Measurements from ENCODE around the gene AQP1.
A peak's percentile ranks its signal among the peaks of the same experiment; 100 is the strongest.

AQP1 gene

DNA sequence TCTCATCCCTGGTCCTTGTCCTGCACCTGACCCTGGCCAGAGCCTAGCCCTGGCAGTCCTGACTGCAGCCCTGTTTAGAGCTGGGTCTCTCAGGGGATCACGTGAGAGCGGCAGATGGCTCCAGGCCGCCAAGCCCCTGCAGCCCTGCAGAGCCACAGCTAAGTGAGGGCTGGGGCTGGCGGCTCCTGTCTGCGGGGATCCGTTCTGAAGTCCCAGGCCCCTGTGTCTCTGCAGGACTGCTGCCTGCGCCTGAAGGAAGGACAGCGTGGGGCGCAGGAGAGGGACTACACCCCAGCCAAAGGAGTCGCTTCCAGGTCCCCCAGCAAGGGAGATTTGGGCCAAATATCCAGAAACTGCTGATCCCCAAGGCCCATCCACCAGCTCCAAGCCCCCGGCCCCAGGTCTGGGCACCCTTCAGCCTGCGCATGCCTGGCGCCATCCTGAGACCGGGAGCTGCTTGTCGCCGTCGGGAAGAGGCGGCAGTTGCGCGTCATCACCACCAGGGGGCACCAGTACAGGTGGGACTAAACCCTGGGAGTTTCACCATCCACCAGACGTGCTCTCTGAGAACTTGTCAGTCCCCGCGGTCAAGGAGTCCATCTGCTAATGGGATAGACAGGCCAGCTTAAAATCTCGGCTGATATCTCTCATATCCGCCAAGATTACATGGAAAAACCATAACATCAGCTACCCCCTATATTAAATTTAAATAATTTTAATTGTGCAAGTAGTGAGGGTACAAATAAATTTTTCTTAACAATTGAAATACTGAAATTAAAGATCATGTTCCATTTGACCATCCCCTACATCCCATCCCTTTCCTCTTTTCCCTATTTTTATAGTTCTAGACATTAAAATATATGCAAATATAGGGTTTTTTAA is 27.0 kb downstream of the AQP1 start:
- DNase-seq, result peak; percentile 85

DNA sequence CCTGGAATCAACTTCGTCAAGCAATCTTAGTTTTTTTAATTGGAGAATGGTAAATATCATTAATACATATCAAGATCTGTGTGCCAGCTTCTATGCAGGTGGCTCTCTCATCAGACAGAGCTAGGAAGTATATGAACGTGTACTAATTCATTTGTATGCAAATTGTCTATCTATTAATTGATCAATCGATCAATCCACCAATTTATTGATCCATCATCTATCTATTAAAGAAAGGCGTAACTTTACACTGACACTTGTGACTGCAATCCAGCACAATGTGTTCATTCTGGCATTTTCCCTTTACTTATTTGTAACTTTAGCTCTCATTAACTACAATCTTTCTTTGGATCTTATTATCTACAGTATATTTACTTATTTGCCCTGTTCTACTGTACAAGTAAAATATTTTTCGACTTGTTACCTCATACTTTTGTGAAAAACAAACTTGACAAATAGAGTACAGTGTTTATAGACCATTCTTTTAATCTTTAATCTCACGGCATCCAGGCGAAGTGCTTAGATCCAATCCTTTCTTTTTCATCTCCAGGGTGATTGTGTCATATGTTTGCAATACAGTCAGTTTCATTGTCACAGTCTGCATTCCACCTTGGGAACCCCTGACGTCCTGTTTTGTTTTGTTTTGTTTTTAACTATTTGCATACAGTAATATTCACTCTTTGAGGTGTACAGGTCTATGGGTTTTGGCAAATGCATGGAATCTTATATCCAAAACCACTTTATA is 30.1 kb downstream of the AQP1 start:
- DNase-seq, result no peak

DNA sequence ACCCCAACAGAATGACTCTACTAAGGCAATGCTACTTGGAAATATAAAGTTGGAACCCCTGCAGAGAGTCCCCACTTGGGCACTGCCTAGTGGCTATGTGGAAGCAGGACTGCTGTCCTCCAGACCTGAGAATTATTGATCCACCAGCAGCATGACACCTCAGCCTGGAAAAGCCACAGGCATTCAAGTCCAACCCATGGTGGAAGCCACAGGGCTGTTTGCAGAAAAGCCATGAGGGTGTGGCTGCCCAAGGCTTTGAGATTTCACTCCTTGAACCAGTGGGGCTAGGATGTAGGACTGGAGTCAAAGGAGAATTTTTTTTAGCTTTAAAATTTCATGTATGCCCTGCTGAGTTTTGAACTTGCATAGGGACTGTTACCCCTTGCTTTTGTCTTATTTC is 38.5 kb downstream of the AQP1 start:
- DNase-seq, result no peak

DNA sequence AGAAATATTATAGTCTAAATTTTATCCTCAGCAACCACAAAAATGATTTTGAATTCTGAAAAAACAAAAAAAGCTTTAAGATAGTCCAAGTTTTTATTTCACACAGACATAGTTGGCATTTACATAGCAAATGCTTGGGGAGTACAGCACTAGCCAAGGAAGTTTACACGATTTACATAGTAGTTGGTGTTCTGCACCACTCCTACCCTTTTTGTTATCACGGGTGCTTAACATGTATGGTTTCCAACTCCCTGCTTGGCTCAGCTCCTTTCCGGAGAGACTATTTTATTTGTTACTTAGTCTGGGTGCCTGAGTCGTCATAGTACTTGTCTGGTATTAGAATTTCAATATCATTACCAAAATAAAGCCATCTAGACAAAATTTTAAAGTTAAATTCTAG is 43.3 kb downstream of the AQP1 start:
- no peak for DNase-seq

DNA sequence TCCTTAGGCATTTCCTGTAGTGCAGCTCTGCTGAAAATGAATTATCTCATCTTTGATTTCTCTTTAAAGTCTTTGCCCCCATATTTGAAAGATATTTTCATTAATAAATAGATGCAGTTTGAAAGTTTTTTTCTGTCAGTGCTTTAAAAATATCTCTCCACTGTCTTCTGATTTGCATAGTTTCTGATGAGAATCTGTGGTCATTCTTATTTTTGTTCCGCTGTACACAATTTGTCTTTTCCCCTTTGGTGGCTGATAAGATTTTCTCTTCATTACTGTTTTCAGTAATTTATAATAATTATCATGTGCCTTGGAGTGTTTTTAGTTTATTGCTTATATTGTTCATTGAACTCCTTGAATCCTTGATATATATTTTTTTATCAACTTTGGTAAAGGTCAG is 45.1 kb downstream of the AQP1 start:
- DNase-seq, result no peak

DNA sequence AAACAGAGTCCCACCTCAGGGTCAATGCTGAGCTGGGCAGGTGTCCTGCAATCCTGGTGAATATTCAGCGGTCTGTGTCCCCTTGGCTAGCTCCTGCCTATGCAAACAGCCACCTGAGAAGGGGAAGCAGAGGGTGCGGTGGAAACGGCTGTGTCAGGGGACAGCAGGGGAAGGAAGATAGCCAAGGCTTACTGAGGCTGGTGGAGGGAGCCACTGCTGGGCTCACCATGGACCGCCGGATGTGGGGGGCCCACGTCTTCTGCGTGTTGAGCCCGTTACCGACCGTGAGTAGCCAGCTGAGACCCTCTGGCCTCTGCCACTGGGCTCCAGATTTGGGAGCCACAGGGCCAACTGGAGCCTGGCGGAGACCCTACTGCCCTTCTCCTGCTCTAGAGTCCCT is 52.2 kb downstream of the AQP1 start, which contains the start of gene GHRHR:
Gene GHRHR, plus strand, starts transcription at position 112 of the 400 bp plus-strand sequence. Its CDS starts 116 bp downstream, at position 228.
- no peak for DNase-seq

DNA sequence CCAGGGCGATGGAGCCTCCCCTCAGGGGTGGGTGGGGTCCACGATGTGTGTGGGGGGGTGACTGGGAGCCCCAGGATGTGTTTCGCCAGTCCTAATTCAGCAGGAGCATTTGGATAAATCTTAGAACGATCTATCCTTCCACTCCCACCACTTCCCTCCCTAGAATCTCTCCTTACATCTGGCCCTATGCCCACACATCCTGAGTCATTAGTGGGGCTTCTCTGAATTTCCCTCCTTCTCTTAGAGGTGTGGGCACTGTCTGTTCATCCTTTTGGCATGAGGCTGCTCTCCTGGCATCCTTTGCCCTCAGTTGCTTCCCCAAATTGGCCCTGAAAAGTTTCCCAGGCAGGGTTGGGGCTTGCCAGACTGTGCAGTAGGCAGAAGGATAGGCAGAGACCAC is 53.7 kb downstream of the AQP1 start:
- DNase-seq, result no peak

DNA sequence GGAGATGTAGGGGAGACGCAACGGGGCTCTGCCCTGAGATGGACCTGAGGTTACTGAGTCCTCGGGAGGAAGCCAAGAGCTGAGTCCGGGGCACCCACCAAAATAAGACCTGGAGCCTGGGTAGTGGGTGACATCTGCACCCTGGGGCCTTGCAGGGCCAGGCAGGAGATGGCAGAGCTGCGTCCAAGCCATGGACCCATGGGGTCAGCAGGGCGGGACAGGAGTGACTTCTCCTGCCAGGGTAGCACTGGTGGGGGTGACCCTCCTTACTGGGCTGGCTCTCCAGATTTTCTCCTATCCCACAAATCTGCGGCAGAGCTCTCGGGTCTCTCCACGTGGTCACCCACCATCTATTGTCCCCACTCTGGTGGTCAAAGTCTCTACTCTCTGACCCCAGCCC is 54.2 kb downstream of the AQP1 start:
- DNase-seq, result no peak

DNA sequence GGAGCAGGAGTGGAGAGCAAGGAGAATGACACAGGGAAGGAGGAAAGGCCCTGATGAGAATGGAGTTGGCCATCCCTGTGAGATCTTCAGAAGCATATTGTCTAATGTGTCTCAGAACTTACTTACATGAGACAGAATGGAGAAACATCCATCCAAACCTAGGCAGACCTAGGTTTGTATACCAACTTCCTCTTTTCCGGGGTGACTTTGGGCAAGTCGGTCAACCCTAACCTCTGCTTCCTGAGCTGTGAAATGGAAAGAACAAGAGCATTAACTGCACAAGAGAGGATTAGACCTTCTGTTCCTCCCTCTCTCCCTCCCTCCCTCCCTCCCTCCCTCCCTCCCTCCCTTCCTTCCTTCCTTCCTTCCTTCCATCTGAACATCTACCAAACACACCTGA is 56.6 kb downstream of the AQP1 start:
- no peak for DNase-seq

DNA sequence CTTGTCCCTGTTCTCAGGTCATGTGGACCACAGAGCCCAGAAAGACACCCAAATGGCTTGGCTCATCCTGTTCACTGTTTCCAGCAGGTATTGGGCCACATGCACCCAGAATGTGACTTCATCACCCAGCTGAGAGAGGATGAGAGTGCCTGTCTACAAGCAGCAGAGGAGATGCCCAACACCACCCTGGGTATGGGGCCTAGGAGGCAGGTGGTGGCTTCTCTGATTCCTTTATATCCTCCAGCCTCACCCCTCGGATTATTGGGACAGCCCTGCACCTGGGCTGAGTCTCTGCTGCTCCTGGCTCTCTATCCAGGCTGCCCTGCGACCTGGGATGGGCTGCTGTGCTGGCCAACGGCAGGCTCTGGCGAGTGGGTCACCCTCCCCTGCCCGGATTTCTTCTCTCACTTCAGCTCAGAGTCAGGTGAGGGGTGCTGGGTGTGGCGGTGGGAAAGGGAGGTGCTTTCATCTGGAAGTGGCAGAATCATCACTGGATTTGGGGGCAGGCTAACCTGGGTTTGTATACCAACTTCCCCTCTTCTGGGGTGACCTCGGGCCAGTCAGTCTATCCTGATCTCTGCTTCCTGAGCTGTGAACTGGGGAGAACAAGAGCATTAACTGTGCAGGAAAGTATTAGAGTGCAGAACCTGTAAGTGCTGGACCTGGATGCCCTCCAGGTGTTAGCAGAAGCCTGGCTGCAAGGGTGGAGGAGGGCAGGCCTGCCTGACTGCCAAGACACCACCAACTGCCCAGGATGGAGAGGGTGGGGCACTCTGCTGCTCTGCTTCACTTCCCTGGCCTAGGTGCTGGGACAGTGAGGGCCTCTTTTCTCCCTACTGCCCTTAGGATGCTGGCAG is 57.3 kb downstream of the AQP1 start:
- no peak for DNase-seq

DNA sequence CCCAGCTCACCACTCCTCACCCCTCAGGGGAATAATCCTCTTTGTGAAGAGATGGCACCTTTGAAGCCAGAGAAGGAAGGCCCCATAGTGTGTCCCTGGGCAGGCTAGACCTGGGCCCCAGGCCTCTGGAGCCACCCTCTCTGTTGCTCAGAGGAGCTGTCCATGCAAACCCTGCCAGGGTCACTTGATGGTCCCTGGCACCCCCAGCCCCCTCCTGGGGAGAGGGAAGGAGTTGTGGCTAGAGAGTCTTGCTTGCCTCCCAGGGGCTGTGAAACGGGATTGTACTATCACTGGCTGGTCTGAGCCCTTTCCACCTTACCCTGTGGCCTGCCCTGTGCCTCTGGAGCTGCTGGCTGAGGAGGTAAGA is 57.9 kb downstream of the AQP1 start:
- no peak for DNase-seq

DNA sequence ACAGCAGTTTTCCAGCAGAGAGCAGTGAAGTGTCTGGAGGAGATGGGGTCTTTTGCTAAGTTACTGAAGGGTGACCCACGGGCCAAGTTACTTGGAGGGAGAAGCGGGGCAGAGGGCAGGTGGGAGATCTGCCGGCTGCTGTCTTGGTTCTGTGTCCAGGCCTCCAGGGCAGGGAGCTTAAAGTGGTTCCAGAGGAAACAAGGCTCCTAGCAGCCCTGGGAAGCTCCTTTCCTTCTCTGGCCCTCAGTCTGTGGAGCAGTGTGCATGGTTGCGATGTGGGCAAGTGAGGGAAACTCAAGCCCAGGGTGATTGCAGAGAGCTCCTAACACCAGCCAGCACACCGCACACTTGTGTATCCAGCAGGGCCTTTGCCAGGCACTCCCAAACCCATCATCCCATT is 58.4 kb downstream of the AQP1 start:
- DNase-seq, result no peak

DNA sequence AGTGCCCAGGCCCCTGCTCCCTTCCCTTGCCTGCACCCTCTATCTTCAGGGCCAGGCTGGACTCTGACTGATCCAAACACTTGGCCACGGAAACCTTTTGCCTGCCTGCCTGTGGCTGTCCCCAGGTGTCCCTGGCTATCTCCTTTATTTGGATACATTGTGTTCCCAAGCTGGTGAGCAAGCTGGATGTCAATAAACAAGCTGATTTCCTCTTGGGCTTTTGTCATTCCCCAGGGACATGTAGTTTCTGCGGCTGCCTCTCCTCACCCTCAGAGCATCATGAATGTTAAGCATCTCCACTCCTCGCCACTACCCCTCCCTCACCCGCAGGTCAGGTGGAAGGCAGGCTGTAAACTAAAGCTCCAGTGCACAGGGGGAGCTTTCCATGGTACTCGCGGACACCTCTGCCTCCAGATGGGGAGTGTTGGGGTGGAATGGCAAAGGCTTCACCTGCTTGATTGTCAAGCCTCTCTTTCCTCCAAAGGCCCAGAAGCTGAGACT is 59.0 kb downstream of the AQP1 start:
- DNase-seq, result peak; percentile 91

DNA sequence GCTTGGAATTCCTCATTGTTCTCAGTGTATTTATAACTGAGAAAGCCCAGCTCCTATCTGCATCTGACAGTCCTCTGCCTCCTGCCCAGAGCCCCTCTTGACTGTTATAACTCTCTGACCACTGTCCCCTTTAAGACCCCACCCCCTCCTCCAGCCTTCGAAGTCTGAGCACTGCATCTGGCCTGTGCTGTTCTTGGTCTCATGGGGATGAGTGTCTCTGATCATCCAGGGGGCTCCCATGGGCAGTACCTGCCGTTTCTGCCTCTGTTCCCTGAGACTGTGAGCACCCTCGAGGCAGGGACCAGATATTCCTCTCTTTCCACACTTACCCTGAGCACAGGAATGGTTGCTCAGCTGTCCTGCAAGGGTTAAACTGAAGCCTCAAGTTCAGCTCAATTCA is 59.8 kb downstream of the AQP1 start:
- no peak for DNase-seq

DNA sequence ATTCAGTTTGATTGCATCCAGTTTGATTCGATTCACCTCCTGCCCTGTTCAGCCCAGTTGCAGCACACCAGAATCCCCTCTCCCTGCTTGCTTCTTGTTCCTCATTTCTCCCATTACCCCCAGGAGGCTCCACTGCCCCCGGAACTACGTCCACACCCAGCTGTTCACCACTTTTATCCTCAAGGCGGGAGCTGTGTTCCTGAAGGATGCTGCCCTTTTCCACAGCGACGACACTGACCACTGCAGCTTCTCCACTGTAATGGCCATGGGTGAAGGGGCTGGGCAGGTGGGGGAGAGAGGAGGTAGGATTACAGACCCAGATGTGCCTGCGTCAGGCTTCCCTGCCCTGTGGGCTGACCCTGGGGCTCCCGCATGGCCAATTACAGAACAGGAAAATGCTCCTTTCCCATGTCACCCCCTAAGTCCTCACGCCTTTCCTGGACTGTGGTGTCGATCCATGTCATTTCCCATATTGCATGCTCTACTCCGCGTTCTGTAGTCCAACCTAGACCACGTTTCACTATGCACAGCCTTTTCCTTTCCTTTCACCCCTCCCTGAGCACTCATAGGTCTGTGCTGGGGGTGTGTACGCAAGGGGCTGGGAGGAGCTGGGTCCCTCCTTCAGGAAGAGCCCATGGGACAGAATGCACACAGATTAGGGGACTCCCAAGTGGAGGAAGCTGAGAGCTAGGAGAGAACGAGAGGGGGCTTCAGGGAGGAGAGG is 60.3 kb downstream of the AQP1 start:
- no peak for DNase-seq

DNA sequence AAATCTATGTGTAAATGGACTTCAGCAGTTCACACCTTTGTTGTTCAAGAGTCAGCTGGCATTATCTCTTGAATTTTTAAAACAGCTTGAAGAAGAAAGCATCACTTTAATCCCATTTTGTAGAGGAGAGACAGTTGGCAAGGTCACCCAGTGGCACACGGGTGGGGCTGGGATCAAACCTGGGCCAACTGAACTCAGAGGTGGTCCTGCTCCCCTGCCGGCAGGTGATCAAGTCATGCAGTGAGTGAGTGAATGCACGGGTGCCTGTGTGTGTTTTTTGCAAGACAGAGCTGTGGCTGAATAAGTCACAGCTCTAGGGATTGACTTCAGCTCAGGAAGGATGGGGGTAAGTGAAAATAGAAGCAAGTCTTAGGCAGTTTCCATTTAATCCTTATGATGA is 61.6 kb downstream of the AQP1 start:
- DNase-seq, result no peak

DNA sequence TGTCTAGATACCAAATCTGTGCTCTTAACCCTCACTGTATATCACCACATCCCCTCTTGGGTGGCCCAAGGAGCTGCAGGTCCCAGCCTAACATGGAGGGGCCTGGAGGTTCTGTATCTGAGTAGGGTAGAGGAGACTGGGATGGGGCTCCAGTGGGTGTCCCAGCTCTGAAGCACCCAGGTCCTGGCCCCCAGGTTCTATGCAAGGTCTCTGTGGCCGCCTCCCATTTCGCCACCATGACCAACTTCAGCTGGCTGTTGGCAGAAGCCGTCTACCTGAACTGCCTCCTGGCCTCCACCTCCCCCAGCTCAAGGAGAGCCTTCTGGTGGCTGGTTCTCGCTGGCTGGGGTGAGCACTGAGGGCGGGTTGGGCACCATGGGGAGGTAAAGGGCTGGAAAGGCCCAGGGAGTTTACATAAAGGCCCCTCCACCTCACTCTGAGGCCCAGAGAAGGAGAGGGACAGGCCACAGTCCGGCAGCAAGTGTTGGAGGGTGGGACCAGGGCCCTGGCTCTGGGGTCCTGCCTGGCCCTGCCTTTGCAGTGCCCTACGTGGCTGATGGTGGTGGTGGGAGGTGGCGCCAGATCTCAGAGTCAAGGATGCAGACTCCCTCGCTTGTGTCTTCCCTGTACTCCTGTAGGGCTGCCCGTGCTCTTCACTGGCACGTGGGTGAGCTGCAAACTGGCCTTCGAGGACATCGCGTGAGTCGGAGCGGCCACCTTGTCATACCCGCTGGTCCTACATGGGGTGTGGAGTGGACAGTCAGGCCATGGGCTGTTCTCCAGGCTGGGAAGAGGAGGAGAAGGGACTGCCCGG is 62.3 kb downstream of the AQP1 start:
- DNase-seq, result no peak

DNA sequence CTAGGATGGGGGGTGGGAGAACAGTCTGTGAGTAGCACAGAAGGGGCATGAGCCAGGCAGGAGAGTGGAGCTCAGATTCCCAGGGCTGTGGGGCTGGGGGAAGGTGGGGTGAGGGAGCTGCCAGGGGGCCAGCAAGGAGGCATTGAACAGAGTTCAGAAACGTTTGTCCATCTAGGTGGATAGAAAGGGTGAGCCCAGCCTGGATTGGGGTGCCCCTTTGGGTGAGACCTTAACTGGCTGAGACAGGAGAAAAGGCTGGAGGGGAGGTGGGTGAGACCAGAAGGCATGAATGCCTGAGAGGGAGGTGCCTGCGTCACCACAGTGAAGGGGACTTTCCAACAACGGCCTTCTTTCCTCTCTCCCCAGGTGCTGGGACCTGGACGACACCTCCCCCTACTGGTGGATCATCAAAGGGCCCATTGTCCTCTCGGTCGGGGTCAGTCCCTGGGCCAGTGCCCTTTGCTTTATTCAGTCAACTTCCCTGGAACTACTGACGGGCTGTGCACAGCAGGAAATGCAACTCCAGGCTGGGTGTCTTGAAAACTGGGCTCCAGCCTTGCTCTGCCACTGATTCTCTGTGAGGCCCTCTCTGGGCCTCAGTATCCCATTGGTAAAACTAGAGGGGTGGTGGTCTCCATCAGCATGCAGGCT is 63.1 kb downstream of the AQP1 start:
- DNase-seq, result peak; percentile 21

All from NCI-H345 (cell line).